ENCODE measurements around the gene DAD1.

DAD1 gene

DNA sequence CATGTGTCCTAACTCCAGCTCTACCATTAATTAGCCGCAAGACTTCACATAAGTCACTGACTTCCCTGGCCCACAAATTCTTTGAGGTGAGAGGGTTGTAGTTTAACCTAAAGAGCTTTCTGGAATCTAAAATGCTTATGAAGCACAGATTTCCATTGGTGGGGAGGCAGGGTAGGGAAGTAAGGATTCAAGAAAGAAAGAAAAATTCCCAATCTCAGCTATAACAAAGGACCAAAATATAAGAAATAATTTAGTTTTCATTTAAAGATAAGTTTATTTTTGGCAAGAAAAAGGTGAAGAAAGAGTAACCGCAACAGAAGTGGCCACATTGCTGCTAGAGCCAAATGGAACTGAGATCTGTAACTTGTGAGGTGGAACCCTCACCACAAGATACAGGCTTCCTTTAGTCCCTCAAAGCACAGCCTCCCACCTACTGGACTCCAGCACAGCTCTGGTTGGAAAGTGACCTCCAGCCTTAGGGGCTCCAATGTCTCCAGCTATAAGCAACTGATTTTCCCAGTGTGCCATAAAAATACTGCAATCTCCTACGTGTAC lies 23.6 kb downstream of the DAD1 start:
- H3K4me1 Mint-ChIP-seq: peaks cover 84% of the 10 kb centered on the region
- no peak for DNase-seq (ENCODE audit: low spot score in 2 of 2)
- H3K36me3 Mint-ChIP-seq: peaks cover 92% of the 10 kb centered on the region
- H3K4me3 Mint-ChIP-seq: peak overlapping the region; percentile 78
- no peaks in the 10 kb centered on the region for H3K9me3 Mint-ChIP-seq
- no peak for ATAC-seq
- peak overlapping the region; percentile 99 for H3K27ac Mint-ChIP-seq

DNA sequence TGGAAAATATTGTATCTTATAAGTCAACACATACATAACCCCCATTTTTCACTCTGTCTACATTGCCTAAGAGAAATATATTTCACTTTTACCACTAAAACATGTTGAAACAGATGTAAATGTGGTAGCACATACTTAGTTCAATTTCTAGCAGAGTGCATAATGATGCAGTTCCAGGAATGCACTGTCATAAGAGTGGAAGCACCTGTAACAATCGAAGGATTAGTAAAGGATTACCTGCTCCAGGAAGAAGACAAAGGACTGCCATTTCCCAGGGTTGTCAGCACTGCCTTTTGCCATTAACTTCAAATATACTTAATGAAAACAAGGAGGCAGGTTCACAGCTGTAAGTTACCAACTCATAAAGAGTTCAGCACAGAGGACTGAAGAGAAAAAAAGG lies 24.6 kb downstream of the DAD1 start:
- H3K36me3 Mint-ChIP-seq: peaks cover 83% of the 10 kb centered on the region
- ATAC-seq: no peak
- H3K9me3 Mint-ChIP-seq: no peaks in the 10 kb centered on the region
- peak overlapping the region; percentile 99 for H3K27ac Mint-ChIP-seq
- peaks cover 92% of the 10 kb centered on the region for H3K4me1 Mint-ChIP-seq
- peak overlapping the region; percentile 78 for H3K4me3 Mint-ChIP-seq
- no peak for DNase-seq (ENCODE audit: low spot score in 2 of 2)

DNA sequence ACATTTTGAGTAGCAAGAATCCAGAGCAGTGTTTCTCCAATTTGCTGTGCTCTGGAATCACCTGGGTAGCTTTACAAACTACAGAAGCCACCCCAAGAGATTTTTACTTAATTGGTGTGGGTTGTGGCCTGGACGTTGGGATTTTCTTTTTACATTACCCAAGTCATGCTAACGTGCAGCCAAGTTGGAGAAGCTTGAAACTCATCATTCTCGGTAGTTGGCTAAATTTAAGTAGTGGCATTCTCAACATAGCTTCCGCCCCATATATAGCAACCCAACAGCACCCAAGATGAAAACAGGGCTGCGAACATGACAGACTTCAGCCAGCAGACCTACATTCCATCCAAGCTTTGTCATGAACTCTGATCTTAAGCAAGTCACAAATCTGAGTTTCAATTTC lies 25.0 kb downstream of the DAD1 start:
- Mint-ChIP-seq H3K36me3 (peaks cover 83% of the 10 kb centered on the region), H3K9me3 (no peaks in the 10 kb centered on the region), H3K27ac (peak overlapping the region; percentile 99), H3K4me1 (peaks cover 92% of the 10 kb centered on the region), H3K4me3 (peak overlapping the region; percentile 78)
- no peak for DNase-seq (ENCODE audit: low spot score in 2 of 2)
- peak; percentile 27 for ATAC-seq

DNA sequence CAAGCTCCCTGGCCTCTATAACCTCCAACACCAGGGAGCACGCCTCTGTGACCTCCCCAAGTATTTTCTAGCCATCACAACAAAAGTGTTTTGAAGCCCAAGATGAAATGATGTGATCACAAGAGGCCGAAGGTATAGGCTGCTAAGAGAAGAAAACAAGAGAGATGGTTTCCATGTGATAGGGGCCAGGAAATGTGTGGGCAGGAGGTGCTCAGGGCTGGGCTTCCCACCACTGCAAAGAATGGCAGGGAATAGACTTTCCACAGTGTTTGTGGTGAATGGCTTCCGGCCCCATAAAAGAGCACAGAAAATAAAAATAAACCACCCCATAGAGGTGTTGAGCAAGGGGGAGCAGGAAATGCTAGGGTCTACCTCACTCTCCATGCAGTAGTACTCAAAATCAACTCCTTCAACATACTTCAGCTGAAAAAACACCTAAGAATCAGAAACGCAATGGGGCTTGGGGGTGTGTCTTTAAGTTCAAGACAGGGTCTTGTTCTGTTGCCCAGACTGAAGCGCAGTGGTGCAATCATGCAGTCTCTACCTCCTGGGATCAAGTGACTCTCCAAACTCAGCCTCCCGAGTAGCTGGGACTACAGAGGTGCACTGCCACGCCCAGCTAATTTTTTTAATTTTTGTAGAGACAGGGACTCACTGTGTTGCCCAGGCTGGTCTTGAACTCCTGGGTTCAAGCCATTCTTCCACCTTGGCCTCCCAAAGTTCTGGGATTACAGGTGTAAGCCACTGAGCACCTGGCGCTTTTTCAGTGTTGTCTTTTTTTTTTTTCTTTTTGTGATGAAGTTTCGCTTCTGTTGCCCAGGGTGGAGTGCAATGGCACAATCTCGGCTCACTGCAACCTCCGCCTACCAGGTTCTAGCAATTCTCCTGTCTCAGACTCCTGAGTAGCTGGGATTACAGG lies 27.1 kb downstream of the DAD1 start:
- Mint-ChIP-seq H3K4me3 (peak overlapping the region; percentile 78), H3K9me3 (no peaks in the 10 kb centered on the region), H3K36me3 (peaks cover 83% of the 10 kb centered on the region), H3K4me1 (peaks cover 92% of the 10 kb centered on the region), H3K27ac (peak overlapping the region; percentile 99)
- ATAC-seq (peak; percentile 46), DNase-seq (ENCODE audit: low spot score in 2 of 2) (peak in 1 of 2 donors; percentile 80)

DNA sequence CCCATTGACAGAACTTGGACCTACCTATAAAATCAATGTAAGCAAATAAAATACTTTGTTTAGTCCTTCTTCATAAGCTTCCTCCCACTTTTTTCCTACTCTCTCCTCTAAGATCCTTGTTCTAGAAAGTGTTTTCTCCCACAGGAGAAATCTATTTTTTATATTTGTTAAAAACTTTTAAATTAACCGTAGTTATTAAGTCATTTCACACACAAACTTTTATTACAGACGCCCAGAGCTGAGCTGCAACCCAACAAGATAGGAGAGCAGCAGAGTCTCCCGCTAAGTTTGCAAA lies 27.7 kb downstream of the DAD1 start:
- DNase-seq (ENCODE audit: low spot score in 2 of 2): no peak
- H3K4me3 Mint-ChIP-seq: peak overlapping the region; percentile 78
- peaks cover 83% of the 10 kb centered on the region for H3K36me3 Mint-ChIP-seq
- H3K27ac Mint-ChIP-seq: peak overlapping the region; percentile 99
- H3K4me1 Mint-ChIP-seq: peaks cover 95% of the 10 kb centered on the region
- no peak for ATAC-seq
- H3K9me3 Mint-ChIP-seq: no peaks in the 10 kb centered on the region

DNA sequence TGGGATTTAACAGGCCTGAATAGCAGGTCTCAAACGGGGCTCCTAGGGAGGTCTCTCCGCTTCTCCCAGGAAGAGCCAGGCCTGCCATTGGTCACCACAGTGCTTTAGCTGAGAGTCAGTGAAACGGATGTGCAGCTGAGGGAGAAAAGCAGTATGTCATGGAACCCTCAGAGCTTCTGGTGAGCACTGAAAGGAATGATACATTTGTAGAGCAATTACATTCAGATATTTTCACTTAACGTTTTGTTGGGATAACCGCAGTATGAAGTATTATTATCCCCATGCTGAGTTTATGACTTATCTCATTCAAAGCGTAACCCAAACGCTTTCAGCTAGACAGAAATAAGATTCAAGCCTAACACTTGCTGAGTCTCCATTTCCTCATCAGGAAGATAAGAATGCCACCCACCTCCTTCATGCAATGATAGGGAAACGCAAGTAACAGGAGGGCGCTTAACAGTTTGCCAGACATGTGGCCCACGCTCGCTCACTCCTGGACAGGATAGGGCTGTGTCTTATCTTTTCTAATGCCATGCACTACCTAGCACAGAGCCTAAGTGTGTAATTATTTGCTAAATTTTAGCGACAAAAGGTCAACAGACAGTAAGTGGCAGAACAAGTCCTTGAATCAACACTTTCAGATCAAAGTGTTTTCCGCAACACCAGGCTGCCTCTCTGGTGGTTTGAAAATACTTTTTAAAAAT lies 28.2 kb downstream of the DAD1 start:
- ATAC-seq (no peak), DNase-seq (ENCODE audit: low spot score in 2 of 2) (peak in 1 of 2 donors; percentile 66)
- H3K4me3 Mint-ChIP-seq: peak overlapping the region; percentile 78
- H3K4me1 Mint-ChIP-seq: peaks cover 97% of the 10 kb centered on the region
- no peaks in the 10 kb centered on the region for H3K9me3 Mint-ChIP-seq
- H3K27ac Mint-ChIP-seq: peak overlapping the region; percentile 99
- H3K36me3 Mint-ChIP-seq: peaks cover 83% of the 10 kb centered on the region

DNA sequence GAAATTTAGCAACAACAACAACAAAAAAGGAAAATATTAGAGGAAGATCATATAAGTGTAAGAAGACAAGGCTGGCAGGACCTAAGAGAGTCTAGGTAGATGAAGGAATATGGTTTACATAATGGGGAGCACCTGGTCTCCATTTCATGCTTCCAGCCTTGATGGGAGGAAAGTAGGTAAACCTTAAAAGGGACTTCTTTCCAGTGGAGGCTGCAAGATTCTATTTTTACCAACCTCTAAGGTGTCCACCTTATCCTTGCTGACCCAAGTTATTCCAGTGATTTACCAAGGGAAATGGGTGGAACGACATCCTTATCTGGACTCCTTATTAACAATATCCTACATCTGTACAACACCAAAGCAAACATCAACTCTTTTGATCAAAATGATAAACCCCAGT lies 30.0 kb downstream of the DAD1 start:
- peak overlapping the region; percentile 78 for H3K4me3 Mint-ChIP-seq
- peak overlapping the region; percentile 99 for H3K27ac Mint-ChIP-seq
- no peak for ATAC-seq
- peaks cover 82% of the 10 kb centered on the region for H3K36me3 Mint-ChIP-seq
- H3K9me3 Mint-ChIP-seq: no peaks in the 10 kb centered on the region
- peaks cover 99% of the 10 kb centered on the region for H3K4me1 Mint-ChIP-seq
- no peak for DNase-seq (ENCODE audit: low spot score in 2 of 2)

DNA sequence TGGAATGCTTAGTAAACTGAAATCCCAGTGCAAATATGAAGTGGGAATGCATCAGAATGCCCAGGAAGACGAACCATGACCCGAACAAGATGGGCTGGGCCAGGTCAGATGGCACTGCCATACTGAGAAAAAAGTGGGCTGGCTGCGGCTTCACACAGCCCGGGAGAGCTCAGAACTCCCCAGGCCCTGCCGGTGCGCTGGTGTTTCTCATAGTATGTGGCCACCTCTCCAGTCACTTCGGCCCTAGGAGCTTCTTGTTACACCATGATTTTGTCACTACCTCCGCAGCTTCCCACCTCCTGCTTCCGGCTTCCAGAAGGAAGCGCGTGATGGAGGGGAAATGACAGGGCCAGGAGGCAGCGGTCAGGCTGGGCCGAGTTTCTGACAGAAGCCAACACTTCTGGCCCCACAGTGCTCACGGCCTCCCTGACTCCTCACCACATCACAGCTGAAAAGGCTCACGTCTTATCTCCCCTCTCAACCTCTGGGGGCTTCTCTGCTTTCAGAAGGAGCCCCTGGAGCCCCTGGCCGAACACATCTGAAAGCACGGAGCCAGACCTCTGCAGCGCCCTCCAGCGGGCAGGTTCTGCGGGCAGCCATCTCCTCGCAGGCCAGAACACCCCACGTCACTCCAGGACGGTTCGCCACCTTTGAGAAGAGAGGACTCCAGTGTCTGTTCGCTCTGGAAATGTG lies 30.7 kb downstream of the DAD1 start:
- peak; percentile 66 to 93 for DNase-seq (ENCODE audit: low spot score in 2 of 2)
- Mint-ChIP-seq H3K36me3 (peaks cover 82% of the 10 kb centered on the region), H3K4me3 (peak overlapping the region; percentile 78), H3K27ac (peak overlapping the region; percentile 99), H3K9me3 (no peaks in the 10 kb centered on the region), H3K4me1 (peaks cover 99% of the 10 kb centered on the region)
- ATAC-seq: peak; percentile 36

DNA sequence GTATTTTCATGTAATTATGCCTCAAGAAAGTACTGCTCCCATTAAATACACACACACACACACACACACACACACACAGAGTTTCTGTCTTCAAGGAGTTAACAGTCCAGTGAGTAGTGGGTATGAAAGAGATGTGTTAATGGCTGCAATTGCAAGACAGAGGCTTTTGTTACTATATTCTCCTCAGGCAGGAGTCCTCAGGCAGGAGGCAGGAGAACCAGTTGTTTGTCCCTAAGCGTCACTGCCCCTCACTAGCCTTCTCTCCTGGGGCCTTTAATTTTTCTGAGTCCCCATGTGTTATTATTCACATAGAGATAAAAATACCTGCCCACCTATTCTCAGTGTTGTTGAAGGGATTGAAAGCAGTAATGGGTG lies 31.2 kb downstream of the DAD1 start:
- peaks cover 100% of the 10 kb centered on the region for H3K4me1 Mint-ChIP-seq
- DNase-seq (ENCODE audit: low spot score in 2 of 2) (no peak), ATAC-seq (no peak)
- peak overlapping the region; percentile 99 for H3K27ac Mint-ChIP-seq
- H3K9me3 Mint-ChIP-seq: no peaks in the 10 kb centered on the region
- H3K4me3 Mint-ChIP-seq: peak overlapping the region; percentile 78
- H3K36me3 Mint-ChIP-seq: peaks cover 82% of the 10 kb centered on the region

DNA sequence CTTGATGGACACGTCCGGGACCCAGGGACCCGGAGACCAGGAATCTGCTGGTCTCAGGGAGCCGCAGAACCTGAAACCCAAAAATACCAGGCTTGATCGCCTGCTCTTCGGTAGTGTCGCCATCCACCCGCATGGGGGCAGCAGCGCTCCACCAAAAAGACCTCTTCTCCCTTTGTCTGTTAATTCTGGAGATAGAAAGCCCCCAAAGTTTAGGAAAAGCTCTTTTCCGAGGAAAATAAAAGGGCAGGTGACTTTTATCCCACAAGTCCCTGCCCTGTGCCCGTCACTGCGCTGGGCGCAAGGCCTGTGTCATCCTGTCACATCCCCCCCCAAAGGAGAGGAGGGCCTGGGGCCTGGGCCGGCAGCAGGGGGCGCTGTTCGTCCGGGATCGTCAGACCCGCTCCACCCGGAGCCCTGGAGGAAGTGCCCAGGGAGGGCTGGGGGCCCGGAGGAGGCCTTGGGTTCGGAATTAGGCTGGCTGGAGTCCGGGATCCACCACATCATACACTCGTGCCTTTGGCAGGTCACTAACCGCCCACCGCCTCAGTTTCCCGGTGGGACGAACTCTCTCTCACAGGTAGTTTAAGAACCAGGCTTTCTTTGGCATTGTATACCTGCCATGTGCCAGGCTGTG lies 31.9 kb downstream of the DAD1 start:
- peaks cover 100% of the 10 kb centered on the region for H3K4me1 Mint-ChIP-seq
- DNase-seq (ENCODE audit: low spot score in 2 of 2) (peak; percentile 98 to 99), ATAC-seq (peak; percentile 44)
- H3K9me3 Mint-ChIP-seq: no peaks in the 10 kb centered on the region
- peak overlapping the region; percentile 78 for H3K4me3 Mint-ChIP-seq
- peaks cover 86% of the 10 kb centered on the region for H3K36me3 Mint-ChIP-seq
- H3K27ac Mint-ChIP-seq: peak overlapping the region; percentile 99

DNA sequence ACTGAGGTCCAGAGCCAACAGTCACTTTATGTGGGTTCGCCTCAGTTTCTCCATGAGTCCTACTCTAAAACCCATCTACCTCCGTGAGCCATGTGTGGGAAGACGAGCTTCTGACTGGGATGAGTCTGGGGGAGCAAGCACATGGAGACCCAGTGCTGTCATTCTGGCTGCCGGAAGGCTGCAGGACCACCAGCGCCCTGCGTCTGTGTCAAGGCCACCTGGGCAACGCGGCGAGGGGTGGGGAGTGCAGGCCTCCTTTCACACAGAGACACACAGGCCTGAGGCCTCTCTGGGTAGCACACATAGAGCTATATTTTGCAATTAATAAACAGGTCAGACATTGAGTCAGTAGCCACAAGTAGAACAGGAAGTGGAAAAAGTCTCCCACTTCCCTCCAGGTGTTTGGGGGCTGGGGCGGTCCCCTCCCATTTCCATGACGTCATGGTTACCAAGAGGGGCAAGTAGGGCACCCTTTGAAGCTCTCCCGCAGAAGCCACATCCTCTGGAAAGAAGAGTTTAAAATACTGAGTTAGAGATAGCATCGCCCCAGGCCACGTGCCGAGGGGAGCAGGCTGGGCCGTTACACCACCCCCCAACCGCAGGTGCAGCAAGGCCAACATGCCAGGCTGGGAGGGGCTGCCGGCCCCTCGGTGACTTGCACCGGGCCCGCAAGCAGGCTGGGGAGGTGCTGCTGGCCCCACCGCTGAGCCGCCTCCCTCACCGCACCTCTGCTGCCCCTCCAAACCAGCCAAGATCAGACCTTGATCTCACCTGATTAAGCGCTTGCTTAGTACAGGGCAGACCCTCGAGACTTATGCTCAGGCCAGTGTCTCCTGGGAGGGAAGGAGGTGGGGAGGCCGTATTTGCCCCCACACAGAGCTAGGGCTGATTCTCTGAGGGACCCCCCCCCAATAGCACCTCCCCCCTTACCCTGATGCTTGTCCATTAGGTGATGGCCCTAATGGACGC lies 32.7 kb downstream of the DAD1 start:
- H3K27ac Mint-ChIP-seq: peak overlapping the region; percentile 99
- ATAC-seq: peak; percentile 79
- H3K9me3 Mint-ChIP-seq: no peaks in the 10 kb centered on the region
- H3K36me3 Mint-ChIP-seq: peaks cover 87% of the 10 kb centered on the region
- peak overlapping the region; percentile 78 for H3K4me3 Mint-ChIP-seq
- peak; percentile 88 to 98 for DNase-seq (ENCODE audit: low spot score in 2 of 2)
- H3K4me1 Mint-ChIP-seq: peaks cover 100% of the 10 kb centered on the region

DNA sequence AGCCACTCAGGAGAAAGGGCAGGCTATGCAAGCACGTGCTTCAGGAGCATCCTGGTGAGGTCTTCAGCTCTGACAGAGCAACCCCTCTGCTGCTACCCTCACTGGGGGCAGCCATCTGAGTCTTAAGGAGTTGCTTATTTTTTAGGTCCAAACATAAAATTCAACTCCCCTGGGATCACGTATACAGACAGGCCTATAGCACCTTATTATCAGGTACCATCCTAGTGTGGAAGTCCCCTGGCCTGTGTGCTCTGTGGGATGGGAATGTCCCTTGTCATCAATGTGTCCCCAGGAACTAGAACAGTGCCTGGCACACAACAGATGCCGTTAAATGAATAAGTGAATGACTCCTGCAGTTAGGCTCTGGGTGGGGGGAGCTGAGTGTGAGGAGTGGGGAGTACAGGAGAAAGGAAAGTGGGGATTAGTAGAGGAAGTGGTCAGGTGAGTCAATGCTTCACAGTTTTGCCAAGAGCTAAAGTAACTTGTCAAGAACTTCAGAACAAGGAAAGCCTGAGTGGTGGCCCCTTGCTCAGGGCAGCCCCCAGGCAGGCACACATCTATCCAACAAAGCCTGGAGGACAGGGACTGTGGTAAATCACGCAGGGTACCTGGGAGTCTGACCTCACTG lies 33.5 kb downstream of the DAD1 start:
- Mint-ChIP-seq H3K27ac (peak overlapping the region; percentile 99), H3K9me3 (no peaks in the 10 kb centered on the region), H3K4me3 (peak overlapping the region; percentile 78), H3K36me3 (peaks cover 90% of the 10 kb centered on the region), H3K4me1 (peaks cover 100% of the 10 kb centered on the region)
- DNase-seq (ENCODE audit: low spot score in 2 of 2) (no peak), ATAC-seq (peak; percentile 39)

DNA sequence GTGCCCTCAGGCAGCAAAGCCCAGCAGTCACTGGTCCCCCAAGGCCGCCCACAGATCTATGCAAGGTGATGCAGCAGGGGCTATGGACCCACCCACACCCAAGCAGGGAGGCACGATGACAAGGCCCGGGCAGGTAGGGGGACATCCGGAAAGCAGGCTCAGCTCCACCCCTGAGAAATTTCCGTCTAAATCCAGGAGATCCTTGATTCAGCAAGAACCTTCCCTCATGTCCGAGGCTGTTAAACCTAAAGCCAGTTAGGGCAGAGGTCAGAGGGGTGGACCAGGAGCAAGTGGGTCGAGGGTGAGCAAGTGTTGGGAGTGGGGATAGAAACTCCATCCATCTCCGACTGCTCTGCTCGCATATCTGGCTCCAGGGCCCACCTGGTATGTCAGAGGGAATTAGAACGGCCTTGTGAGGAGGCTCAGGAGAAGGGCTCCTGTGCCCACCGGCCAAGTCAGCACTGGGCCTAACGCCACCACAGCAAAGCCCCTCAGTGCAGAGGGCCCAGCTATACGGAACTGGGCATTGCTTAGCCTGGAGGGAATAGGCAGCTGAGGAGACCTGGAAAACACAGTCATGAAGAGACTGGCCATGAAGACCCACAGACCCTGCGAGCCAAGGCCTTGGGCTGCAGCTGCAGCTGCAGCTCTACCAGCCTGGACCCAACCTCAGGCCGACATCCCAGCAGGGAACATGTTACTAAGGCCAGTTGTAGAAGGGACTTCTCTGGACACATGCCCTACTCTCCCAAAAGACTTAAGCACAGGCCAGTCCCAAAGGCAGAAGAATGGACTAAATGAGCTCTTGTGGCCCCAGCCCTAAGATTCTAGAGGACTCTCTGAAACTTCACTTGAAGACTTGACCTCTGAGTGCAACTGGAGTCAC lies 34.3 kb downstream of the DAD1 start:
- Mint-ChIP-seq H3K4me1 (peaks cover 100% of the 10 kb centered on the region), H3K36me3 (peaks cover 97% of the 10 kb centered on the region), H3K9me3 (no peaks in the 10 kb centered on the region), H3K27ac (peak overlapping the region; percentile 99), H3K4me3 (peak overlapping the region; percentile 78)
- no peak for ATAC-seq
- peak in 1 of 2 donors; percentile 69 for DNase-seq (ENCODE audit: low spot score in 2 of 2)

Measured in stimulated activated effector memory CD8-positive, alpha-beta T cell treated with anti-CD3 and anti-CD28 coated beads, Interleukin-12 subunit alpha, Interleukin-12 subunit beta, amount 100 ng/mL, for 72 hours (primary cell).